Activated CD4-positive, CD25-positive, alpha-beta regulatory T cell treated with anti-CD3 and anti-CD28 coated beads, Interleukin-2, amount 50 U/mL, for 72 hours (primary cell): ENCODE results near the gene RHPN2.
"Not testable (repeated sequence)": the region's sequence is repeated elsewhere in the genome, so short reads cannot be mapped to it uniquely, and the experiment has no call there.

ENCODE experiments used
- DNase-seq: peaks from one replicate; pipeline ENCODE4 v3.0.0; 2021

Gene RHPN2

DNA sequence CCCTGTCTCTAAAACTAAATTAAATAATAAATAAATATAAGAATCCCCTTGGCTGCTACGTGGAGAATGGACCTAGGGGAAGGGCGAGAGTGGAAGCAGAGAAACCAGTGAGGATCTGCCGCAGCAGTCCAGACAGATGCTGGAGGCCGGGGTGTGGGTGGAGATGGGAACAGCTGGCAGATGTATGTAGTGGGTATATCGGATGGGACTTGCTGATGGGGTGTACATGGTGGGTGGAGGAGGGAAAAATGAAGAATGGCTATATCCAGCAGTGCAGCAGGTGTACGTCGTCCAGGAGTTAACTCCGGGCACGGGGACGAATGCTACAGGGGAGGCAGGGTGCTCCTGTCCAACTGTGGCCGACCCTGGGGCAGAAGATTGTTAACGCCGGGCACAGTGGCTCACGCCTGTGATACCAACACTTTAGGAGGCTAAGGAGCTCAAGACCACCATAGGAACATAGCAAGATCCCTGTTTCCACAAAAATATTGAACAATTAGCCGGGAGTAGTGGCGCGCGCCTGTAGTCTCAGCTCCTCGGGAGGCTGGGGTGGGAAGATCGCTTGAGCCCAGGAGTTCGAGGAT is 93.6 kb downstream of the RHPN2 start:
- DNase-seq = peak; percentile 33

DNA sequence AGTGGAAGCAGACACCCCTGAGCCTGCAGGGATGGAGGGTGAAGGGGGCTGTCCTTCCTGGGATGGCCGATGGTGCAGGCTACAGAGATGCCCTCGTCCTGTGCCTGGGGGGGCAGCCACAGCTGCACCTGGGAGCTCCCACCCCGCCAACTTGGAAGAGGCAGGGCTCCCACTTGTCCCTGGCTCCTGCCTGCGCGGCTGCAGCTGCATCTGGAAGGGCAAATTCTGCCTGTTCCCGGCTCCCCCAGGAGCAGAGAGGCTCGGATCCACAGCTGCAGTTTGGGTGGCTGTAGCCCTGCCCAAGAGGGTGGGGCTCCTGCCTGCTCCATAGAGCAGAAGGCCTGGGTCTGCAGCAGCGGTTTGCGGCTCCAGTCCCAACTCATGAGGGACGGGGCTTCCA is 95.1 kb downstream of the RHPN2 start:
- no peak for DNase-seq

- no peak for DNase-seq
These were observed 97.9 kb downstream of the RHPN2 start for GRCh38 chr19:32966750-32967149.

- no peak for DNase-seq
These were observed 119.4 kb downstream of the RHPN2 start for GRCh38 chr19:32945260-32945659.

GRCh38 chr19:32941273-32941672 is 123.4 kb downstream of the RHPN2 start:
- not testable (repeated sequence) for DNase-seq

GRCh38 chr19:32936065-32936464 is 128.6 kb downstream of the RHPN2 start:
- DNase-seq = no peak

GRCh38 chr19:32935629-32936028 is 129.1 kb downstream of the RHPN2 start:
- DNase-seq = no peak

- DNase-seq = no peak
These were observed 131.1 kb downstream of the RHPN2 start for GRCh38 chr19:32933571-32933970.

GRCh38 chr19:32930567-32930966 is 134.1 kb downstream of the RHPN2 start:
- no peak for DNase-seq

DNA sequence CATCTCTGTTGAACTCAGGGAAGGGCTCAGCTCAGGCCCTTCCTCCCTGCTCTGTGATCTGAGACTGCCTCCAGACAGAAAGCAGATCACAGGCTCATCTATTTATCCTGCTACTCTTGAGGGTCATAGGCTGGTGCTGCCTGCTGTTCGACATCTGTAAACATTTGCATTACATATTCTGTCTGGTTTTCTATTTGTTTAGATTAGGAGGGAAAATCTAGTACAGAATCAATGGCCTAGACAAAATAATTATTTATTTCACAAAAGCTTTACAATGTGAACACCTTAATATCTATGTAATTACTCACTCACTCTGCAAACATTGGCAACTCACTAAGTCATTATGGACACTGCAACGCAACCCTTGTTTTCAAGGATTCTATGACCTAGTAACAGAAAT is 135.9 kb downstream of the RHPN2 start:
- no peak for DNase-seq
